Activated CD4-positive, alpha-beta T cell treated with anti-CD3 and anti-CD28 coated beads for 4 hours (primary cell): ENCODE results near the gene AOPEP.

Experiments
- DNase-seq, 2 donors: peaks; one replicate each; pipeline ENCODE4 v3.0.0-alpha.2; 2020

Gene AOPEP

DNA sequence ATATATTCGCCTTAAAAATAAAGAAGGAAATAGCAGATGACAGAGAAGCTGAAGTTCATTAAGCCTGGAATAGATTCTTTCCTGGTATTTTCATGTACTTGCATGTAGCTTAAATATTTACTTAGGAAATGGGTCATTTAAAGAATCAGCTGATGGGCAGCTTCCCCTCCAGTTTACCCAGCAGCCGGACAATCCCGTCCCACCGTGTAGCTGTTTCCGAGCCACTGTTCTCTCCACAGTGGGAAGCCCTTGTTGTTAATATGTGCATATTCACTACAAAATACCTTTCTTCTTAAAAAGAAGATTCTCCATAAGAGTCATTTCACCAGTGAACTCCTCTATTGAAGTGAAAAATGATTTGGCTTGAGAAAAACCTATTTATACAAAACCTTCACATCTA, 404.0 kb downstream of the AOPEP start:
- no peak for DNase-seq

DNA sequence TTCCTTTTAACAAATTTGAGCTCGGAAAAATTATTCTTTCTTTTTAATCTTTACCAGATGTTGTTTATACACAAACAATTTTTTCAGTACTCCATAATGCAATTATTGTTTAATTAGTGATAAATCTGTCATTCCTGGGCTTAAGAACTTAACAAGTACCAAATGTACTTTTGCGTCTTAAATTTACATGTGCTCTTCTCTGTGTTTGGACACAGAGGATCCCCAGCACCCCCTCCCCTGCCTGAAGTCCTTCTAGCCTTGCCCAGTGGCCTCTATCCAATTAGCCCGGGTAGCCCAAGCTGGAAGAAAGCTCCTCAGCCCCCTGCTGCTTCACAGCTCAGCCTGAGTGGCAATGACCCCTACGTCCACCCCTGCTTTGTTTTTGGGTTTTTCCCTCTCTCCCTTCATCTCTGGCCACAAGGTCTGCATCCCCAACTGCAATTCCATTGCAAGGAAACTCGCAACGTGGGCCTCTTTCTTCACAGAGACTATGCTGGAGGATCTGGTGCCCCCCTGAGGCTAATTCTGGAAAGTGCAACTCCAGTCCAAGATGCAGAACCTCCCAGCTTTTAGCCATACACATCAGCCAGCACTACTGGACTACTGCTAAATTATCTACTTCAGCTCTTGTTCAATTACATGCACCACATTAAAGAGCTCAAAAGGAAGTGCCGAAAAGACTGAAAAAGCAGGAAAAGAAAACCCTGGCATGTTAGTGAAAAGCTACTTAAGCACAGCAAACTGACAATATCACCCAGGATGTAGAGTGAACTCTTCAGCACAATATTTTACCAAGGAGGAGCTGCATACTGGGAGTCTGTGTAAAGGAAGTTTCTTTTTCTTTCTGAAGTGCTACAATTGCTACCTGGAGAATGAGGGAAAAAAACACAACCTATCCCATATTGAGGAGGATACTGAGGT, 404.8 kb downstream of the AOPEP start:
- peak; percentile 14 to 42 for DNase-seq

DNA sequence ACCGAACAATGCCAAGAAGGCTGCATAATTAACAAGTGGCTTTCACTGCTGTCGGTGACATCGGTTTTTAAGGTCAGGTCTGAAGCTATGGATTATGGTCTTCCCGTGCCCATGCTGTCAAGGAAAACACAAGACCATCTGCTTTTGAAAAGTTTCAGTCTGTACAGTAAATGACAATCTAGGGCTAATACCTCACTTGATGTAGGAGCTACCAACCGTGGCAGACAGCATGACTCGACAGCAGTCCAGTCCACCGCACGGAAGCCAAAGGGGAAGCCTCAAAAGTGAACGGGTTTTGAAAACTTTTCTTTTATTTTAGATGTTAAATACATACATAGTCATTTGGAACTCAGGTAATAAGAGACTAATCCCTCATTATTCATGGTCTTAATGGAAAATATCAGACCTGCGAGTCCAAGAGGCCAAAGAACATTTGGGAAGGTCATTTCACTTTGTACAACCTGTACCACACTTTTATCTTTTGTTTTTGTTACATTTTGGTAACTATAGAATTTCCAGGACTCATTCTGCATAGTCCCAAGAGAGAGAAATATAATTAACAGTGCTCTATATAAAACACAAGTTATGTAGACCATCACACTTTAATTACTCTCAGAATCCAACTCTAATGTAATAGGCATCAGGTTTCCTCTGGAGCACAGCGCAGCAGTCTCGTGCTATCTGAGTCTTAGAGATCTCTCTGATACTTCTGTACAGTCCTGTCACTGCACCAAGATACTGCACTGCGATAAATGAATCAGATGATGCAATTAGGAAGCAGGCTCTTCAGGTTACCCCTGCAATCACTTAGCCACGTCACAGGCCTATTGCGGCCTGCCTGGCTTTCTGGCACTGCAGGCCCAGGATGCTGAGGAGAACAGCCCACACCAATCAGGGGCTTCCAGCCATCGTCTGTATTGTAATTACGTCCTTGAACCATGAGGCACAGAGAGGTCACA, 406.1 kb downstream of the AOPEP start:
- no peak for DNase-seq

- DNase-seq: no peak
Measured at GRCh38 chr9:95133325-95133705, 406.8 kb downstream of the AOPEP start.

GRCh38 chr9:95134457-95134881, 408.0 kb downstream of the AOPEP start:
- no peak for DNase-seq

GRCh38 chr9:95135756-95136155, 409.3 kb downstream of the AOPEP start:
- DNase-seq: no peak
